HG02588 (cell line): ENCODE results near the gene FAM111A.

Source experiments
- ATAC-seq: cut with Tn5 transposase; IDR thresholded peaks from one replicate; pipeline ENCODE4 v1.9.1; 2021; ENCODE audit warnings: mild to moderate bottlenecking, moderate library complexity; ENCODE audit not compliant: unreplicated experiment

The FAM111A gene

DNA sequence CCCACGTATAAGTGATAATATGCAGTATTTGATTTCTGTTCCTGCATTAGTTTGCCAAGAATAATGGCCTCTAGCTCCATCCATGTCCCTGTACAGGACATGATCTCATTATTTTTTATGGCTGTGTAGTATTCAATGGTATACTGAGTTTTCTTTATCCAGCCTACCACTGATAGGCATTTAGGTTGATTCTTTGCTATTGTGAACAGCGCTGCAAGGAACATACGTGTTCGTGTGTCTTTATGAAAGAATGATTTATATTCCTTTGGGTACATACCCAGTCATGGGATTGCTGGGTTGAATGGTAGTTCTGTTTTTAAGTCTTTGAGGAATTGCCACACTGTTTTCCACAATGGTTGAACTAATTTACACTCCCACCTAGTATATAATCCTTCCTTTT, 1.5 kb upstream of the FAM111A start:
- no peak for ATAC-seq

GRCh38 chr11:59141673-59142460, 789 bp upstream of the FAM111A start:
- ATAC-seq = no peak

- no peak for ATAC-seq
Observed at GRCh38 chr11:59144096-59144495, 1.4 kb downstream of the FAM111A start.

DNA sequence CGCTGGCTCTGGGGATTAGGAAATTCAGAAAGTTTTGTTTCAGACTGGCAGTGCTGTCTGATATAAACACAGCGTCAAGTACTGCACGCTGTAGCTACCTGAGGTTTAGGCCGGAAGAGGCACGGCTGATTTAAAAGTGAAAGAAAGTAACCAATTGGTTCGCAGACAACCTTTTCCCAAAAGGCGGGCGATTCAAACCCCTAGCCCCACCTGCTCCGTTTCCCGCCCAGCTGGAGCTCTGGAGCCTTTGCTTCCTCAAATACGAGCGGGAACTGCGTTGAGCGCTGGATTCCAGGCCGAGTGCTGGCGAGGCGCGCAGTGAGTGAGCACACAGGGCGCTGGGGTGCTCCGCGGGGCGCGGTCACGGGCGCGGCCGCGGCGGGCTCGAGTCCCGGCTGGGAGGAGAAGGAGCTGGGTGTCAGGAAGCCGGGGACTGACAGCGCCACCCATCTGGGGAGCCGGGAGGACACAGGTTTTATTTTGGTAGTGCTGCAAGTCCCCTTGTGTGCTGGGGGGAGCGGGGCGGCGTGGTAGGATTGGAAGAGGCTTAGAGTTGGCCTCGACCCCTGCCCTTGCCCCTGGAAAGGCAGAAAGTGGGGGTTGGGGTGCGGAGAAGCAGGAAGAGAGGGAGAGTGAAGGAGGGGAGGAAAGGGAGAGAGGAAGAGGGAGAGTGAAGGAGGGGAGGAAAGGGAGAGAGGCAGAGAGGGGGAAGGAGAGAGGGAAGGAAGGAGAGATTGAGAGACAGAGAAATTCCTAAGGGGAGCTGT, 2.1 kb downstream of the FAM111A start:
- peak; percentile 58 for ATAC-seq

DNA sequence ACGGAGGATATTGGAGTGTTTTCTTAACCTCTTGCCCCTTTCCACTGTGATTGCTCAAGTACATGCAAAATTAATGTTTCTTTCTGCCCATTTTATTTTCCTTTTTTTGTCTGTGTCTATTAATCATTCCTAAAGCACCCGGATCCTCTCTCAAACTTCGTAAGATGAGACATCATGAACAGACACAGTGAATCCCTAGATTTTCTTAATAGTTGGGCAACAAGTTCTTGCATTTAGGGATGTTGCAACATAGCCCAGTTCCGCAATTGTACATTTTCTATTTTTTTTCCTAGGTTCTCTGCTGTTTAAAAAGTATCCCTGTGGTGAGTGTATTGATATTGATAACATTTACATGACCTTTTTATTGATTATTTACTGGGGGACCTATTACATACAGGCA, 2.9 kb downstream of the FAM111A start:
- no peak for ATAC-seq

- peak; percentile 50 for ATAC-seq
Observed at GRCh38 chr11:59151761-59152160, 9.1 kb downstream of the FAM111A start.

- ATAC-seq = peak; percentile 86
Observed at GRCh38 chr11:59152312-59152951, 9.8 kb downstream of the FAM111A start.

DNA sequence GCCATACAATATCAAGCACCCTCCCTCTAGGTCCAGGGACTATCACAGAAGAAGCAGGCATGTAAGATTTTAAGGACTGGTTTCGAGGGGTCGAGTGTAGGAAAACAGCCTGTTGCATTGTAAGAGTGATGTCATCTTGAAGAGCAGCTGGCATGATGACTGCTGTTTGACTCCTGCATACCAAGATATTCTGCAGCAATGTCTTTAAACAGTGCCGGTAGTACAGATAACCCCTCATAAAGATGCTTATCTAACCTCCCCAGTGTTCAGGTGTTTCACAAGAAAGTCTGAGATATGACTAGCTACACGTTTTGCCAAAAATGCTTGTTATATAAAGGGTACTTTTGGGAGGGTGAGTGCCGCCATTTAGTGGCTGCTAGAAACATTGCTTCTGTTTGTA, 12.0 kb downstream of the FAM111A start:
- no peak for ATAC-seq

DNA sequence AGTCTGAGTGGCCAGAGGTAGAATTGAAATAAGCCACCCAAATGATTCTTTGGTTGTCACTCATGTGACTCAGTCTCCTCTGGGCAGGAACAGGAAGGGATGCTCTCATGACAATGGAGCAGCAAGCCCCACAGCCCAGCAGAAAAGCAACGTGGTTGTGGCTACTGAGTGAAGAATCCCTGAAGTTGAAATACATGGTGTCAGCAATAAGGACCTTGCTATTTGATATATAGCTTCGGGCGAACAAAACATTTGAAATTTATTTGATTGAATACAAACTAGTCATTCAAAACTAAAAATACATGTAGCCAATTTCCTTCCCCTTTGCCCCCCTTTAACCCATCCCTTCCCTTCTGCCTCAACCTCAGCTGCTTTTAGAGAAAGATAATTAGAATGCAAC, 14.8 kb downstream of the FAM111A start:
- no peak for ATAC-seq

DNA sequence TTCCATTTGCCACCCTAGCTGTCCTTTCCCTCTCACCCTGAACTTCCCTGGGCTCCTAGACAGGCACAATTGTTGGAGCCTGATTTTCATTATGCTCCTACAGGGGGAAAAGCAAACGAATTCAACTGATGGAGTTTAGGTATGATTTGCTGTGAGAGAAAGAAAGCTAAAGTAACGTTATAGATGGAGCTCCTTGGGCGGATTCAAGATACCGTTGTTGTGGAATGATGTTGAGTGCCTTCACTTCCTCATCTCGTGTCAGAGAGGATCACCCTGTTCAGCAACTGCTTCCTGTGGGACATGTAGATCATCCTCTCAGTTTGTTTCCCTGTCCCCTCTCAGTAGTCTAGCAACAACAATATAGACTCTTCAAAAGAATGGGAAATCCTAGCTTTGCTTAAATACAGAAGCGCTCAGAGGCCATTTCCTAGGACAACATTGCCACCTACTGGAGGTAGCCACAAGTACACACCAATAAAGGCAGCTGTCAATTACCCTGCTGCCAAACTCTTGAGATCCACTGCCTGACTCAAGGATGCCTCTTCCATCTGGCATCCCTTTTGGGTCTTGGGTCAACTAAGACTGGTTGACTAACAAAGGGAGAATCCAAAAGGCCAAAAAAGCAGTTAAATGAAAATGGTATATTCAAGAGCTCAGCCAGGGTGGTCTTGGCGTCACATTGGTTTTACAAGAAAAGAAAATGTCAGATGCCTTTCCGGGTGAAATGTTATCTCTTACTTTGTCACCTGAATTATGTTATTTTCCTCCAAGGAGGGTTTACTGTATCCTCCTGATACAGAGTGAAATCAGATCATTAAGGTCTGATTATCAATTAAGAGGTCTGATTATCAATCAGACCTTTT, 15.8 kb downstream of the FAM111A start:
- peak; percentile 93 for ATAC-seq

DNA sequence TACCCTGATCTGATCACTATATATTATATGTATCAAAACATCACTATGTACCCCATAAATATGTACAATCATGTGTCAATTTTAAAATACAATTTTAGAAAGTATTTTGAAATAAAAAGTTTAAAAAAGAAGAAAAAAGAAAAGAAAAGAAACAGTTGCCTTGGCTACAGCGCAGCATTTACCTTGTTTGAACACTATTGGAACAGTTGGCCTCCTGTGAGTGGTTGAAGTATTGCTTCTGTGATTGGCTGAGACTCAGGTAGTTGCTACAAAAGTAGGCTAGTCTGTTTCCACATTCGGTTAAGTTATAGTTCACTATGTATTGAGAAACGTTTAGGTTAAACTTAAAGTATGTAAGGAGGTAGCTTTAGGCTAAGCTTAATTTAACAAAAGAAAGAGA, 21.4 kb downstream of the FAM111A start:
- no peak for ATAC-seq

DNA sequence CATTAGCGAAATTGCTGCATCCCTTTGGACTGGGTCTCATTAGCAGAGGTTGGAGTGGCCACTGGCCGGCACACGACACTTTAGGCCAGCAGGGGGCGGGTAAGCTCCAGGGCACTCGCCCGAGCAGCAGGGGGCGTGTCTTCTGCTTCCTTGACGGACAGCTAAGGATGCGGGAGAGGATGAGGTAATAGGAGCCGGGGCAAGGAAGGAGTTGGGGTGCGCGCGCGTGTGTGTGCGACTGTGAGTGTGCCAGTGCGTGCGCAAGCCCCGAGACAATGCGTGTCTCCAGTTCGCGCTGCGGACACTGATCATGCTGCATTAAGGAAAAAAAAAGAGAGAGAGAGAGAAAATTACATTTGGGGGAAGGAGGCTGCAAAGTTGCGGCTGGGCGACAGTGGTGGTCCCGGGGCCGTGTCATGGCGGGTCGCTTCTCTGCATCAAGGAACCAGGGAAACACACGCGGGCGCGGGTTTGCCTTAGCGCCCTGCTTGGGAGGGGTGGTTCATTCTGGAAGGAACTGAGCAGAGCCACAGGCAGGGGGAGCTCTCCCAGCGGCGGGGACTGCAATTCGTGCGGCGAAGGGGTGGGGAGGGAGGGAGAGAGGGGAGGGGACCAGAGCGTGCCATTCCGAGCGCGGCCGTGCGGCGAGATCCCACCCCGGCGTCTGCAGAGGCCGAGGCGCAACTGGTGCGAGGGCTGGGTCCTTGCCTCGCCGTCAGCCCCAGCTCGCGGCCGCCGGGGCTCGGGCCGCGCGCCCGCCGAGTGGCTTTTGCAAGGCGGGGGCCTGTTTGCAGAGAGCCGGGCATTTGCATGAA, 29.1 kb downstream of the FAM111A start, which contains the start of gene DTX4:
DTX4 (plus strand) TSS at position 625 of the 815 bp plus-strand sequence. CDS start 464 bp downstream, outside the sequence.
- peak; percentile 73 for ATAC-seq

- ATAC-seq = peak; percentile 23
Observed at GRCh38 chr11:59172345-59173079, 29.9 kb downstream of the FAM111A start.

GRCh38 chr11:59173080-59173963, 30.7 kb downstream of the FAM111A start:
- peak; percentile 0 for ATAC-seq

DNA sequence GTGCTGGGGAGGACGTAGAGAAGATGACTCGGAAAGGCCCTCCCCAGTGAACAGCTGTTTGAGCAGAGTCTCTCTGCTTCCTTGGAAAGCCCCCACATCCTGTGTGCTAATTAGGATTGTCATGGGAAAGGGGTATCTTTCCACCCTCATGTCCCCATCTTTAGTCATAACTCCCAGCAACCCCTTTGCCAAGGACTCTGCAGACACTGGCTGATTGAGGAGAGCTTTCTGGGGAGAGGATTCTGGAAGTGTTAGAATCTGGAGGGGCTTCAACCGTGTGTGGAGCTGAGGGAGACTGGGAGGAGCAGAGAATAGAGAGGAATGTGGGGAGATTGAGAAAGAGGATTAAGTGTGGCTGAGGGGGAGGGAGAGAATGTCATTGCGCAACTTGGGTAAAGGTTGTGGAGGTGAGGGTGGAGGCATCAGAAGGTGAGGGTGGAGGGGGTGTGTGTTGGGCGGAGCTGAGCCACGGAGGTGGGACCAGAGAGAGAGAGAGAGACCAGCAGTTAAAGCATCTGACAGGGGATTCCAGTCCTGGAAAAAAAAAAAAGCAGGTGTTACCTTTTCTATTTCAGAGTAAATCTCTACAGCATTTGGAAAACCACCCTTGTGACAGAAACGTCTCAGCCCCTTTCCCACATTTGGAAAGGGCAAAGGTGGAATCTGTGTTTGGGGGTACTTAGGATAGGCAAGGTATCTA, 31.5 kb downstream of the FAM111A start:
- ATAC-seq = no peak

DNA sequence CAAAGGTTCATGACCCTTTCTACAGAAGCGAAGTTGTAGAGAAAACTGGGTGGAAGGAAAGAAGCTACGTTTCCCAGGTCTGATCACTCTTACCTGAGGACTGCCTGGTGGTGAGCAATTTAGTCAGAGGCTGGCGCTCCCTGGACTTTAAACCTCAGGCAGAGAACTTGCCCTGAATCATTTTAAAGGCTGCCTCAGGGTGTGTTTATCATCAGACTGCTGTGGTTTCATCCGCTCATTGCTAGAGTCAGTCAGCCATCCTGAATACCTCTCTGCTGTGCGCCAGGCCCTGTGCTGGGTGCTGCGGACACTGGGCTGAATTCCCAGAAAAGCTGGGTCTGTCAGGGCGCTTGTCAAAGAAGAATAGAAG, 32.0 kb downstream of the FAM111A start:
- ATAC-seq = no peak

DNA sequence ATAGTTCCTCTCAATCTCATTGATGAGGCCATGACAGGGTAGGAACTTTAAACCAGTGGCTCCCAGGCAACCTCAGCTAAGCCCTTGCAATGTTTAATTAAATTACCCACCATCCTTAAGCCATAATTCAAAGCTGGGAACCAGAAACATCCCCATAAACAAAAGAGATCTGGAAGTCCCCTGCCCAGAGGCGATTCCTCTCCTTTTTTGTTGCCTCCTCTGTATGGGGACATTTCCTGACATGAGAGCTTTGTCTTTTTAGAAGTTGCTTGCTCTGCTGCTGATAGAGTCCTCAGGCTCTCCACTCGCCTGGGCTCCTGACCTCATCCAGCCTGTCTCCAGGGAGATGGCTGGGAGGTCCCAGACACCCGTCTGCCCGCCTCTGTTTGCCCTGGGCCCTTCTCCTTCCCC, 32.4 kb downstream of the FAM111A start:
- no peak for ATAC-seq

DNA sequence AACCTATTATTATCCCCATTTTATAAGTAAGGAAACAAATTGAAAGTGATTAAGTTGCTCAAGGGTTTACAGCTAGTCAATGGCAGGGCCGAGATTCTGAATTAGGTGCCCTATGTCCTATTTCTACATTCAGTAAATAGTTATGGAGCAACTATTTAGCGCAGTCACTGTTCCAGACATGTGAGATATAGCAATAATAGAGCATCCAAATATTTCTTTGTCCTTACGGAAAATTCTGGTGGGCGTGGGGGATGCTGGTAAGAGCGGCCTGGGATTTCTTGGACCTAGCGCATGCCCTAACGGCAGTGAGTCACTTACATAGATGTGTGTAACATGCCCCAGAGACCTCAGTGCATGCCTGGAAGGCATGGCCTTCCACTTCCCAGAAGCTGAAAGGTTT, 33.7 kb downstream of the FAM111A start:
- ATAC-seq = no peak
